GM21737 (cell line): ENCODE measurements around the gene CDC34.
A peak's percentile ranks its signal among the peaks of the same experiment; 100 is the strongest.

Source experiments
- ATAC-seq: cut with Tn5 transposase; IDR thresholded peaks from one replicate; pipeline ENCODE4 v1.9.1; 2021; ENCODE audit warnings: mild to moderate bottlenecking, moderate library complexity; ENCODE audit not compliant: unreplicated experiment

The CDC34 gene

DNA sequence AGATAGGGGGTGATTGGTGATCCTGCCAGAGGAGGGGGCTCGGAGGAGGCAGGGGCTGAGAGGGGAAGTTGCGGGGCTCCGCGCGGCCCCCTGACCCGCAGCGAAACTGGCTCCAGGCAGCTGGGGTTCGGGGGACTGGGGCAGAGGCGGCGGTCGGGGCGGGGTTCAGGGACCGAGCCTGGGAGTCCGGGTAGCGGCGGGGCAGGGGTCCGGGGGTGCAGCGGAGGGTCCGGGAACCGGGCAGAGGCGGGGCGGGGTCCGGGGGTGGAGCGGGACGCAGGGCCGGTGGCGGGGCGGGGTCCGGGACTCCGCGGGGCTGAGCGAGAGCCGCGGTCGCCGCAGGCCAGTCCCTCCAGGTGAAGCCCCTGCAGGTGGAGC lies 34.1 kb upstream of the CDC34 start:
- no peak for ATAC-seq

DNA sequence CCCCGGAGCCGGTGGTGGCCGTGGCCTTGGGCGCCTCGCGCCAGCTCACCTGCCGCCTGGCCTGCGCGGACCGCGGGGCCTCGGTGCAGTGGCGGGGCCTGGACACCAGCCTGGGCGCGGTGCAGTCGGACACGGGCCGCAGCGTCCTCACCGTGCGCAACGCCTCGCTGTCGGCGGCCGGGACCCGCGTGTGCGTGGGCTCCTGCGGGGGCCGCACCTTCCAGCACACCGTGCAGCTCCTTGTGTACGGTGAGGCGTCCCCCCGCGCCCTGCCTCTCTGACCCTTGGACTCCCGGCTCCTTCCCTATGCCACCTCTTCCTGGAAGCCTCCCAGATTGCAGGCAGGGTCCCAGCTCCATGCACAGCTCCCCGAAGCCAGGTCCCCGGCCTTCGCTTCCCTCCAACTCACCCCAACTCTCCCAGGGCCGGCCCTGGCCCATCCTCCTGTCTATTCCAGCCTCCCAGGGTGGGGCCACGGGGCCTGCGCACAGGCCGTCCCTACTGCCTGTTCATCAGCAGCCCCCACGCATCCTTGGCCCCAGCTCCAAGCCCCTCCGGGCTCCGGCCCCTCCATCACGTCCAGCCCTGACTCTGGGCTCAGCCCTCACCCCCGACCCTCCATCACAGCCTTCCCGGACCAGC lies 33.6 kb upstream of the CDC34 start:
- no peak for ATAC-seq

DNA sequence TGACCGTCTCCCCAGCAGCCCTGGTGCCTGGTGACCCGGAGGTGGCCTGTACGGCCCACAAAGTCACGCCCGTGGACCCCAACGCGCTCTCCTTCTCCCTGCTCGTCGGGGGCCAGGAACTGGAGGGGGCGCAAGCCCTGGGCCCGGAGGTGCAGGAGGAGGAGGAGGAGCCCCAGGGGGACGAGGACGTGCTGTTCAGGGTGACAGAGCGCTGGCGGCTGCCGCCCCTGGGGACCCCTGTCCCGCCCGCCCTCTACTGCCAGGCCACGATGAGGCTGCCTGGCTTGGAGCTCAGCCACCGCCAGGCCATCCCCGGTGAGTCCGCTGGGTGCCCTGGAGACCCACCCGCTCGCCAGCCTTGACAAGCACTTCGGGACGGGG lies 33.1 kb upstream of the CDC34 start:
- no peak for ATAC-seq

DNA sequence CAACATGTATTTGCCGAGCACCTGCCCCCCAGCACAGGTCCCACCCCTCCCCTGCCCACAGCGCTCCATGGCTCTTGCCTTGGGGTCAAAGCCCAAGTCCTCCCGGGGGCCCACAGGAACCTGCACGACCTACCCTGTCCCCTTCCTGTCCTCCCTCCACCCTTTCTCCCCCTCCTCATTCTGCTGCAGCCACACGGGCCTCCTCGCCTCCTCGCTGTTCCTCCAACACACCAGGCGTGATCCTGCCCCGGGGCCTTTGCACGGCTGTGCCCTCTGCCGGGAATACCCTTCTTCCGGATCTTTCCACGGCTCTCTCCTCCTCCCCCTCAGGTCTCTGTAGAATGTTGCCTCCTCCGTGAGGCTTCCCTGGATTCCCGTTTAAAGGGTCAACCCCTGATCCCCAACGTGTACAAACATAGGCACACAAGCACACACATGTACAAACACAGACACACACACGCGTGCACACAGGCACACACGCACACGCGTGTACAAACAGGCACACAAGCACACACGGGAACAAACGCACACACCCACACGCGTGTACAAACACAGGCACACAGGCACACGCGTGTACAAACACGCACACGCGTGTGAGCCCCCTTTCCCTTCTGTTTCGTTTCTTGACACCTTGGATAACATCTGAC lies 32.5 kb upstream of the CDC34 start:
- no peak for ATAC-seq

DNA sequence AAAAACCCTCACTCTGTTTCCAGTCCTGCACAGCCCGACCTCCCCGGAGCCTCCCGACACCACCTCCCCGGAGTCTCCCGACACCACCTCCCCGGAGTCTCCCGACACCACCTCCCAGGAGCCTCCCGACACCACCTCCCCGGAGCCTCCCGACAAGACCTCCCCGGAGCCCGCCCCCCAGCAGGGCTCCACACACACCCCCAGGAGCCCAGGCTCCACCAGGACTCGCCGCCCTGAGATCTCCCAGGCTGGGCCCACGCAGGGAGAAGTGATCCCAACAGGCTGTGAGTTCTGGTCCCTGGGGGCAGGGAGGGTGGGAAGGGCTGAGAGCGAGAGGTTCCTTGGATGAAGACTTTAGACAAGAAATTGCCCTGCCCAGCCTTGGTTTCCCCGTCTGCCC lies 29.9 kb upstream of the CDC34 start:
- ATAC-seq = no peak

DNA sequence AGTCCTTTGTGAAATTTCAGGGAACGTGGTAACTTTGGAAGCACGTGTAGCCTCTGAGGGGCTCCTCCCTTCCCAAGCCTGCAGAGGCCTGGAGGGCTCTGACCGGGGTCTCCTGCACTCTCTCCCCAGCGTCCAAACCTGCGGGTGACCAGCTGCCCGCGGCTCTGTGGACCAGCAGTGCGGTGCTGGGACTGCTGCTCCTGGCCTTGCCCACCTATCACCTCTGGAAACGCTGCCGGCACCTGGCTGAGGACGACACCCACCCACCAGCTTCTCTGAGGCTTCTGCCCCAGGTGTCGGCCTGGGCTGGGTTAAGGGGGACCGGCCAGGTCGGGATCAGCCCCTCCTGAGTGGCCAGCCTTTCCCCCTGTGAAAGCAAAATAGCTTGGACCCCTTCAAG lies 26.9 kb upstream of the CDC34 start:
- no peak for ATAC-seq

DNA sequence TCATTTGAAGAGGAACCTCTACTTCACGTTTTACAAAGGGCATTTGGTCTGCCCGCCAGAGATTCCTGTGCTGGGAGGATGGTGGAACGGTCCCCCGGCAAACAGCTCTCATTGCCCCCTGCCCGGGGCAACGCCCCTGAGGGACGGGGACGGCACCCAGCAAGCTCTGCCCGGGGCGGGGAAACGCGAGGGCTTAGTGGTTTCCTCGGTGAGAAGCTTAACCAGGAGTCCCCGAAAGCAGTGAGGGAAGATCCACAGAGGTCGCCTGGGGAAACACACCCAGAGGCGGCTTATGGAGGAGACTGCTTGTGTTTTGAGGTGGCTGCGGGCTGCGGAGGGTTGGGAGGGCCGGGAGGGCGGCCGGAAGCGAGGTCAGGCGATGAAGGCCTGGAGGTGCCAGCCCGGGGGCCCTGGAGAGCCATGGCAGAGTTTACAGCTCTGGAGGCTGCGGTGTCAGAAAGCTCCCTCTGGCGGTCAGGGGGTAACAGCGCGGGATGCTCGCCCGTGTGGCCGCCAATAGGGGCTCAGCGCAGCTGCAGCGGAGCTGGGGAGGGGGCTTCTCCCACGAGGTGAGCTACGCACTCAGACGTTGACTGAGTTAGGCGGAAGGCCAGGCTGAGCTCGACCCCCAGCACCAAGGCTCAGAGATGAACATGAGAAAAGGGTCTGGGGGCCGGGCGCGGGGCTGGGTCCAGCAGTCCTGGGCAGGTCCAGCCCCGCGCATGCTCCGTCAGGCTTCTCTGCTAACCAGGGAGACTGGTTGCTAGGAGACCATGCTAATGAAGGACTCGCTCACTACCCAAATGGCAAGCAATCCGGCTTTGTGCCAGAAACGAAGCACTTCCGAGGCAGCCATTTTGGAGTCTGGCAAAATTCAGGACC lies 24.9 kb upstream of the CDC34 start:
- ATAC-seq = peak; percentile 67

DNA sequence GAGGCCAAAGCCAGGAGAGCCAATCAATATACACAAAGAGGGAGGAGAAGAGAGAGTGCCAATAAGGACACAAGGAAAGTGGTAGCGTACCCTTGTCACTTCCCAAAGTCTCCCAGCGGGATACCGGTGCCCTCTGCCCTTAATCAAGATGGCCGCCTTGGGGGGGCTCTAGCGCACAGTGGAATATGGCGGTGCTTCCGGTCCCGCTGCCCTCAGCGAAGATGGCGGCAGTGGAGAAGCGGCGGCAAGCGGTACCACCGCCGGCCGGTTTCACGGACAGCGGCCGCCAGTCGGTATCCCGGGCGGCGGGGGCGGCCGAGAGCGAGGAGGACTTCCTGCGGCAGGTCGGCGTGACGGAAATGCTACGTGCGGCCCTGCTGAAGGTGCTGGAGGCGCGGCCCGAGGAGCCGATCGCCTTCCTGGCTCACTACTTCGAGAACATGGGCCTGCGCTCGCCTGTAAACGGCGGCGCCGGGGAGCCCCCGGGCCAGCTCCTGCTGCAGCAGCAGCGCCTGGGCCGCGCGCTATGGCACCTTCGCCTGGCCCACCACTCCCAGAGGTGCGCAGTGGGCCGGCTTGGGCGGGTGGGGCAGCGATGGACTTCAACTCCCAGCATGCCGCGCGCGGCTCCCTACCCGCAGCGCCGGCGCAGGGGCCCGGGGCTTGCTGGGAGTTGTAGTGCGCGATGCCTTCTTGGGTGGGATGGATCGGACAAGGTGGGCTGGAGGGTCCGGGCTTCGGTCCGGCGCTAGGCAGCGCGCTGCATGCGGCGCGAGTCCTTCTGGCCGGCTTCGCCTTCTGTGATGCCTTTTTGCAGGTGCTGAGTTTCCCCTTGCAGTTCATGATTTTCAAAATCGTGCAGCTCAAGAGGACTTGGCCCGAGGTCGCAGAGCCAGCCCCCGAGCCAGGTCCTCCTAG lies 24.0 kb upstream of the CDC34 start, which contains the start of gene TPGS1:
TPGS1 (plus strand) TSS at position 212 of the 918 bp plus-strand sequence; CDS start at position 222, 10 bp downstream.
- ATAC-seq = peak; percentile 46

DNA sequence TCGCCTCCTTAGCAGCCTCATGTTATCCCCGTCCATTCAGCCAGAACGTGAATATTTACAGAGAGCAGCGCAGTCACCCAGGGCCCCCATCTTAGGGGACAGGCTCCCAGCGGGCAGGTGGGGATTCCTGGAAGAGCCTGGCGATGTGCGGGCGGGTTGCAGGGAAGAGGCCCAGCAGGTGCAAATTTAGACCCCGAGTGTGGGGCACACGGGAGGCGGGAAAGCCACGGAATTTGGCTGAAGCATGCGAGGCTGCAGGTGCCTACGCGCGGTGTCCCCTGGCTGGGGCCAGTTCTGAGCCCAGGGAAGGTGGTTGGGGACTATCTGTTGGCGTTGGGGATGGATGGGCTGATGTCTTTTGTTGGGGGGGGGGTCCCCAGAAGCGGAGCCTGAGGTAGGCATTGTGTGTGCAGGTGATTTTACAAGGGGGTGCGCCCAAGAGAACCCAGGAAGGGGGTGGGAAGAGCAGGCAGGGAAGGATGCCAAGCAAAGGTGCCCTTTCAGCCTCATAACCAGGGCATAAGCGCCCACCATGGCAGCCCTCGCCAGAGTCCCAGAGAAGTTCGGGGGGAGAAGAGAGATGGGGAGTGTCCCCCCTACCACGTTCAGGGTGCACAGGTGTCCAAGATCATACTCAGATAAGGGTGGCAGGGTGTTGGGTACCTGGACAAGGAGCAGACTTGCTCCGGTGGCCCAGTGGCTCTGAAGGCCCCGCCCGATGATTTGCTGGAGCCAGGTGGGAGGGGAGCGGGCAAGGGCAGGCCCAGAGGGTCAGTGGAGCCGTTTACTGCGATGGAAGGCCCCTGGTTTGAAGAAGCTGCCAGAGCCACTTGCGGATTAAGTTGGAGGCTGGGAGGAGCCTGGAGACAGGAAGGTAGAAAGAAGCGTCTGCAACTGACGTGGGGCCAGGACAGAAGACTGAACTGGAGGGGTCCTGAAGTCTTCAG lies 23.1 kb upstream of the CDC34 start:
- no peak for ATAC-seq

DNA sequence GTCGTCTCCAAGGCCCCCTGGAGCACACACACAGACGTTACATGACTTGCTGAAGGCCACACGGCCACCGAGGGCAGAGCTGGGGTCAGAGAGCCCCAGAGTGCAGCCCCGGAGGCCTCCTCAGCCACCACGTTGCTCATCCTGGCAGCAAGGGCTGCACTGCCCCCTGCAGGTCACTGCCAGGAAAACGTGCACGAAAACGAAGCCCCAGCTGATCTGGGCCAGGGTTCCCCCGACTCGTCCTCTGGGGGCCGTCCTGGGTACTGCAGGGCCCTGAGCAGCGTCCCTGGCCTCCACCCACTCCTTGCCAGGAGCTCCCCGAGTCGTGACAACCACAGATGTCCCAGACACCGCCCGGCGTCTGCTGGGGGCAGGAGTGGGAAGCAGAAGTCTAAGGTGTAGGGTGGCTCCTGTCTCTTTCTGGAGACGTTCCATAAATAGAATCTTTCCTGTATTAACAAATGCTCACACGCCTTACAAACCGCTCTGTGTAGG lies 20.9 kb upstream of the CDC34 start:
- ATAC-seq = no peak

DNA sequence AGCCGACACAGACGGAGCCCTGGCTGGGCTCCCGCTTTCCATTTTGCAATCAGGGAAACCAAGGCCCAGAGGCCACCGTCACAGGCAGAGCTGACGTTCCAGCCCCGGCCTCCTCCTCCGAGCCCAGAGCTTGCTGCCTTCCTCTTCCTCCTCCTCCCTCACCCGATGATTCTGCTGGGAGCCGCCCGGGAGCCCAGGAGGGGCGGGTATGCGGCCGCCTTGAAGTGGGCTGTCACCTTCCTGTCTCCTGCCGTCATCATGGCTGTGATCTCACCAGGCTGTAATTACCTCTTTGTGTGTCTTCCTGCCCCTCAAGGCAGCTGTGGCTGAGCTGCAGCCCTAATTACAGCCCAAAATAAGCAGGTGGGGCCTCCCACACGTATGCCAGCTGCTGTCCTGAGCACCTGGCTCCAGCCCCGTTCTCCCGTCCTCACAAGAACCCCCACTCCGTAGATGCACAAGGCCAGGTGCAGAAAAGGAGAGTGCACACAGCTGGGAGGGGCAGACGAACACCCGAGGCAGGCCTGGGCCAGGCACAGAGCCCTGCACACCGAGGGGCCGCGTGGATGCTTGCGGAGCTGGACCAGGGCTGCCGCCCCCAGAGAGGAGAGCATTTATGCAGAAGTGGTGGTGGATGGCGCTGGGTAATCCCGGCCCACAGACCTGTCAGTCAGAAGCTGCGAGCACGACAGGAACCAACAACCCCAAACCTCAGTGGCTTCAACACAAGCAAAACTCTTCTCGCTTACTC lies 20.3 kb upstream of the CDC34 start:
- no peak for ATAC-seq

DNA sequence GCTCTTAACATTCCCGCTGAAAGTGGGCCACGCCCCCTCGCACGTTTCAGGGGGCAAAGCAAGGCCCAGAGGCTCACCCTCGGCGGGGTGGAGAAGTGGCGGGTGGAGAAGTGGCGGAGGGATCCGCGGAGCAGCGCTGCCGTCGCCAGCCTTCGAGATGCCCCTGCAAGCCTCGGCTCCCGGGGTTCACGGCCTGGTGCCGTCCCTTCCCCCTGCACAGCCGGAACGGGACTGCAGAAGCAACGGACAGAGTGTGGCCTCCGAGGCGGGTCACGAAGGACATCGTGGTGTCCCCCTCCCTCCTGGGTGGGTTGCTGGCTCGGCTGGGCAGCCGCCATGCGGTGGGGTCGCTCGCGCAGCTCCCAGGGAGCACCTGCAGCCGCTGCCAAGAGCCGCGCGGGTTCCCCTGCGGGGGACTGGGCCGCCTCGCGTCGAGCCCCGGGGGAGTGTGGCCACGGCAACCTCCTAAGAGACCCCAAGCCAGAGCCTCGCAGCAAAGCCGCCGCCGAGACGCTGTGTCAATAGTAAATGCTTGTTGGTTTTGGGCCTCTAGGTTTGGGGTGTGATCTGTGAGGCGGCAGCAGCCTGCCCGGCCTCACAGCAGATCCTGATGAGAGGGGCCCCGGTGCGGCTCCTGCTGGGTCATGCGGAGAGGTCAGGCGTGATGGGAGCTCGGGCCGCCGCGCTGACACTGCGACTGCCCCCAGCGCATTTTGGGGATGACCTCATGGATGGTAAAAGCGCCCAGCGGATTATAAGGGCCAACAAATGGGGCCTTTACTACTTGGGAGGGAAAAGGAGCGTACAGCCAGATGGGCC lies 18.8 kb upstream of the CDC34 start:
- no peak for ATAC-seq

DNA sequence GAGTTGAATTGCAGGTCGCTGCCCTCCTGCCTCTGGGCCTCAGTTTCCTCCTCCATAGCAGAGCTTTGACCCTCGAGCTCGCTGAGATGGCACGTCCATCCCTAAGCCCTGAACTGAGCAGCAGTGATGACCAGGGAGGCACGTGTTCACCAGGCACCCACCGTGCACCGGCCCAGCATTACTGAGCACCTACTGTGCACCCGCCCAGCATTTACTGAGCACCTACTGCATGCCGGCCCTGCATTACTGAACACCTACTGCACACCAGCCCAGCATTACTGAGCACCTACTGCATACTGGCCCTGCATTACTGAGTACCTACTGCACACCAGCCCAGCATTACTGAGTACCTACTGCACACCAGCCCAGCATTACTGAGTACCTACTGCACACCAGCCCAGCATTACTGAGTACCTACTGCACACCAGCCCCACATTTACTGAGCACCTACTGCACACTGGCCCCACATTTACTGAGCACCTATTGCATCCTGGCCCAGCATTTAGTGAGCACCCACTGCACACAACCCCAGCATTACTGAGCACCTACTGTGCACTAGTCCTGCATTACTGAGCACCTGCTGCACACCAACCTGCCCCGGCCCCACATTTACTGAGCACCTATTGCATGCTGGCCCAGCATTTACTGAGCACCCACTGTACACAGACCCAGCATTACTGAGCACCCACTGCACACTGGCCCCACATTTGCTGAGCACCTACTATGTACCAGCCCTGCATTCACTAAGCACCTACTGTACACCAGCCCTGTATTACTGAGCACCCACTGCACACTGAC lies 18.0 kb upstream of the CDC34 start:
- ATAC-seq = no peak

DNA sequence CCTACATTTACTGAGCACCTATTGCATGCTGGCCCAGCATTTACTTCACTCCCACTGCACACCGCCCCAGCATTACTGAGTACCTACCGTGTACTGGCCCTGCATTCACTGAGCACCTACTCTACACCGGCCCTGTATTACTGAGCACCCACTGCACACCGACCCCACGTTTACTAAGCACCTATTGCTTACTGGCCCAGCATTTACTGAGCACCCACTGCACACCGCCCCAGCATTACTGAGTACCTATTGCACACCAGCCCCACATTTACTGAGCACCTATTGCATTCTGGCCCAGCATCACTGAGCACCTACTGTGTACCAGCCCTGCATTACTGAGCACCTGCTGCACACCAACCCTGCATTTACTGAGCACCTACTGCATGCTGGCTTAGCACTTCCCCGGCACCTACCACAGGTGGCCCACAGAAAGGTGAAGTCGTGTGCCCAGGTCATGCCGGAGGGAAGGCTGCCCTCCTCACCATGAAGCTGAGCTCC lies 17.3 kb upstream of the CDC34 start:
- no peak for ATAC-seq

DNA sequence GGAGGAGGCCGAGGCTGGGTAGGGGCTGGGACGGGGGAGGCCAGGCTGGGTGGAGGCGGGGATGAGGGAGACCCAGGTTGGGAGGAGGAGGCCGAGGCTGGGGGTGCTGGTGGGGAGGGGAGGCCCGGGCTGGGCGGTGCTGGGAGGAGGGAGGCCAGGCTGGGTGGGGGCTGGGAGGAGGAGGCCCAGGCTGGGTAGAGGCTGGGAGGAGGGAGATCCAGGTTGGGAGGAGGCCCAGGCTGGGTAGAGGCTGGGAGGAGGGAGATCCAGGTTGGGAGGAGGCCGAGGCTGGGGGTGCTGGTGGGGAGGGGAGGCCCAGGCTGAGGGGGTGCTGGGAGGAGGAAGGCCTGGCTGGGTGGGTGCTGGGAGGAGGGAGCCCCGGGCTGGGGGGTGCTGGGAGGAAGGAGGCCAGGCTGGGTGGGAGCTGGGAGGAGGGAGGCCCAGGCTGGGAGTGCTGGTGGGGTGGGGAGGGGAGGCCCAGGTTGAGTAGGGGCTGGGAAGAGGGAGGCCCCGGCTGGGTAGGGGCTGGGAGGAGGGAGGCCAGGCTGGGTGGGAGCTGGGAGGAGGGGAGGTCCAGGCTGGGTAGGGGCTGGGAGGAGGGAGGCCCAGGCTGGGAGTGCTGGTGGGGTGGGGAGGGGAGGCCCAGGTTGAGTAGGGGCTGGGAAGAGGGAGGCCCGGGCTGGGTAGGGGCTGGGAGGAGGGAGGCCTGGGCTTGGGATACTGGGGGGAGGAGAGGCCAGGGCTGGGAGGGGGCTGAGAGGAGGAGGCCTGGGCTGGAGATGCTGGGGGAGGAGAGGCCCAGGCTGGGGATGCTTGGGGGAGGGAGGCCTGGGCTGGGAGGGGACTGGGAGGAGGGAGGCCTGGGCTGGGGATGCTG lies 13.6 kb upstream of the CDC34 start:
- ATAC-seq = no peak

DNA sequence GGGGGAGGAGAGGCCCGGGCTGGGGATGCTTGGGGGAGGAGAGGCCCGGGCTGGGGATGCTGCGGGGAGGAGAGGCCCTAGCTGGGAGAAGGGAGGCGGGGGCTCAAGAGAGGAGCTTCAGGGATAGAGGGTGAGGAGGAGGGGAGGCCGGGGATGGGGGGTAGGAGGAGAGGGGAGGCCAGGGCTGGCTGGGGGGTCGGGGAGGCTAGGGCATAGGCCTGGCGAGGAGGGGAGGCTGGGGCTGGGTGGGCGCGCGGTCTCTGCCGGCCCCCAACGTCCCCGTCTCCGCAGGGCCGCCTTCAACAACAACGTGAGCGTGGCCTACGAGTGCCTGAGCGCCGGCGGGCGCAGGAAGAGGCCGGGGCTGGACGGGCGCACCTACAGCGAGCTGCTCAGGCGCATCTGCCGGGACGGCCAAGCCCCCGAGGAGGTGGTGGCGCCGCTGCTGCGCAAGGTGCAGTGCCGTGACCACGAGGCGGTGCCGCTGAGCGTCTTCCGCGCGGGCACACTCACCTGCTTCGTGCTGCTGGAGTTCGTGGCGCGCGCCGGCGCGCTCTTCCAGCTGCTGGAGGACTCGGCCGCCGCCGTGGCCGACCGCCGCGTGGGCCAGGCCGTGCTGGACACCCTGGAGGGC lies 12.8 kb upstream of the CDC34 start:
- ATAC-seq = no peak
